ENCODE results near the gene OR4F15. TPM values are rescaled to one million over a fixed set of nuclear protein-coding genes. Genes with fewer than 3 reads are reported as not detected.
"Not testable (repeated sequence)": the region's sequence is repeated elsewhere in the genome, so short reads cannot be mapped to it uniquely, and the experiment has no call there.

Gene OR4F15
- not detected in 2 replicates for total RNA-seq (2012; rRNA removed)

- Histone ChIP-seq H3K4me1 (ENCODE audit: control insufficient read depth, insufficient read depth, low read length) (peaks cover 5% of the 10 kb centered on the region), H3K27me3 (ENCODE audit: control insufficient read depth, insufficient read depth, low read length) (no peaks in the 10 kb centered on the region)
Measured at GRCh38 chr15:101811902-101812301, at the start of gene OR4F15. Gene OR4F15, plus strand, starts transcription at chr15:101812202. Its CDS starts 5,985 bp downstream, at chr15:101818187.

GRCh38 chr15:101764669-101765339 lies 47.2 kb upstream of the OR4F15 start:
- H3K27me3 ChIP-seq (ENCODE audit: control insufficient read depth, insufficient read depth, low read length); H3K4me1 ChIP-seq (ENCODE audit: control insufficient read depth, insufficient read depth, low read length); H3K9me3 ChIP-seq (replicated peaks; ENCODE audit: low read length); H3K9ac ChIP-seq (ENCODE audit: low read depth, low read length); H3K4me3 ChIP-seq (ENCODE audit: low read length); H3K4me2 ChIP-seq (ENCODE audit: low read length); H3K36me3 ChIP-seq (ENCODE audit: insufficient read depth, low read length): not testable (repeated sequence)

More at GRCh38 chr15:101811902-101812301, at the start of gene OR4F15:
- Histone ChIP-seq H3K4me3 (ENCODE audit: low read length) (no peak within 1 kb of the TSS), H3K9ac (ENCODE audit: low read depth, low read length) (no peak within 1 kb of the TSS), H3K4me2 (ENCODE audit: low read length) (no peak within 1 kb of the TSS), H3K36me3 (ENCODE audit: insufficient read depth, low read length) (no peaks in the 10 kb centered on the region), H3K9me3 (replicated peaks; ENCODE audit: low read length) (no peaks in the 10 kb centered on the region)

GRCh38 chr15:101765340-101765671 lies 46.7 kb upstream of the OR4F15 start:
- not testable (repeated sequence) for H3K9me3 ChIP-seq (replicated peaks; ENCODE audit: low read length); H3K4me1 ChIP-seq (ENCODE audit: control insufficient read depth, insufficient read depth, low read length); H3K4me3 ChIP-seq (ENCODE audit: low read length); H3K4me2 ChIP-seq (ENCODE audit: low read length); H3K9ac ChIP-seq (ENCODE audit: low read depth, low read length); H3K36me3 ChIP-seq (ENCODE audit: insufficient read depth, low read length); H3K27me3 ChIP-seq (ENCODE audit: control insufficient read depth, insufficient read depth, low read length)

- H3K36me3 ChIP-seq (ENCODE audit: insufficient read depth, low read length): no peaks in the 10 kb centered on the region
- no peak overlapping the region for H3K4me2 ChIP-seq (ENCODE audit: low read length)
- H3K4me1 ChIP-seq (ENCODE audit: control insufficient read depth, insufficient read depth, low read length): no peaks in the 10 kb centered on the region
- no peaks in the 10 kb centered on the region for H3K27me3 ChIP-seq (ENCODE audit: control insufficient read depth, insufficient read depth, low read length)
- no peaks in the 10 kb centered on the region for H3K9me3 ChIP-seq (replicated peaks; ENCODE audit: low read length)
- H3K4me3 ChIP-seq (ENCODE audit: low read length): no peak overlapping the region
- H3K9ac ChIP-seq (ENCODE audit: low read depth, low read length): no peak overlapping the region
Measured at GRCh38 chr15:101765772-101766456, 46.1 kb upstream of the OR4F15 start.

- H3K9ac ChIP-seq (ENCODE audit: low read depth, low read length); H3K27me3 ChIP-seq (ENCODE audit: control insufficient read depth, insufficient read depth, low read length); H3K36me3 ChIP-seq (ENCODE audit: insufficient read depth, low read length); H3K9me3 ChIP-seq (replicated peaks; ENCODE audit: low read length); H3K4me2 ChIP-seq (ENCODE audit: low read length); H3K4me3 ChIP-seq (ENCODE audit: low read length); H3K4me1 ChIP-seq (ENCODE audit: control insufficient read depth, insufficient read depth, low read length): not testable (repeated sequence)
Measured at GRCh38 chr15:101767083-101767640, 44.8 kb upstream of the OR4F15 start.

GRCh38 chr15:101772921-101773320 lies 39.1 kb upstream of the OR4F15 start:
- Histone ChIP-seq H3K4me3 (ENCODE audit: low read length) (no peak overlapping the region), H3K36me3 (ENCODE audit: insufficient read depth, low read length) (no peaks in the 10 kb centered on the region), H3K9ac (ENCODE audit: low read depth, low read length) (no peak overlapping the region), H3K27me3 (ENCODE audit: control insufficient read depth, insufficient read depth, low read length) (peaks cover 9% of the 10 kb centered on the region), H3K9me3 (replicated peaks; ENCODE audit: low read length) (no peaks in the 10 kb centered on the region), H3K4me2 (ENCODE audit: low read length) (no peak overlapping the region), H3K4me1 (ENCODE audit: control insufficient read depth, insufficient read depth, low read length) (no peaks in the 10 kb centered on the region)

- no peak overlapping the region for H3K4me2 ChIP-seq (ENCODE audit: low read length)
- H3K27me3 ChIP-seq (ENCODE audit: control insufficient read depth, insufficient read depth, low read length): peaks cover 9% of the 10 kb centered on the region
- no peak overlapping the region for H3K4me3 ChIP-seq (ENCODE audit: low read length)
- H3K9me3 ChIP-seq (replicated peaks; ENCODE audit: low read length): no peaks in the 10 kb centered on the region
- no peaks in the 10 kb centered on the region for H3K4me1 ChIP-seq (ENCODE audit: control insufficient read depth, insufficient read depth, low read length)
- H3K9ac ChIP-seq (ENCODE audit: low read depth, low read length): no peak overlapping the region
- H3K36me3 ChIP-seq (ENCODE audit: insufficient read depth, low read length): no peaks in the 10 kb centered on the region
Measured at GRCh38 chr15:101773496-101774100, 38.4 kb upstream of the OR4F15 start.

GRCh38 chr15:101775136-101775535 lies 36.9 kb upstream of the OR4F15 start:
- H3K9me3 ChIP-seq (replicated peaks; ENCODE audit: low read length): no peaks in the 10 kb centered on the region
- peaks cover 9% of the 10 kb centered on the region for H3K27me3 ChIP-seq (ENCODE audit: control insufficient read depth, insufficient read depth, low read length)
- H3K4me1 ChIP-seq (ENCODE audit: control insufficient read depth, insufficient read depth, low read length): no peaks in the 10 kb centered on the region
- no peak overlapping the region for H3K4me3 ChIP-seq (ENCODE audit: low read length)
- no peaks in the 10 kb centered on the region for H3K36me3 ChIP-seq (ENCODE audit: insufficient read depth, low read length)
- no peak overlapping the region for H3K9ac ChIP-seq (ENCODE audit: low read depth, low read length)
- H3K4me2 ChIP-seq (ENCODE audit: low read length): no peak overlapping the region

GRCh38 chr15:101778576-101778975 lies 33.4 kb upstream of the OR4F15 start:
- not testable (repeated sequence) for H3K4me3 ChIP-seq (ENCODE audit: low read length); H3K9ac ChIP-seq (ENCODE audit: low read depth, low read length); H3K4me1 ChIP-seq (ENCODE audit: control insufficient read depth, insufficient read depth, low read length); H3K4me2 ChIP-seq (ENCODE audit: low read length); H3K9me3 ChIP-seq (replicated peaks; ENCODE audit: low read length); H3K36me3 ChIP-seq (ENCODE audit: insufficient read depth, low read length); H3K27me3 ChIP-seq (ENCODE audit: control insufficient read depth, insufficient read depth, low read length)

- not testable (repeated sequence) for H3K4me3 ChIP-seq (ENCODE audit: low read length); H3K4me1 ChIP-seq (ENCODE audit: control insufficient read depth, insufficient read depth, low read length); H3K36me3 ChIP-seq (ENCODE audit: insufficient read depth, low read length); H3K4me2 ChIP-seq (ENCODE audit: low read length); H3K27me3 ChIP-seq (ENCODE audit: control insufficient read depth, insufficient read depth, low read length); H3K9me3 ChIP-seq (replicated peaks; ENCODE audit: low read length); H3K9ac ChIP-seq (ENCODE audit: low read depth, low read length)
Measured at GRCh38 chr15:101780225-101780624, 31.8 kb upstream of the OR4F15 start.

- H3K27me3 ChIP-seq (ENCODE audit: control insufficient read depth, insufficient read depth, low read length): peaks cover under 1% of the 10 kb centered on the region
- H3K36me3 ChIP-seq (ENCODE audit: insufficient read depth, low read length): no peaks in the 10 kb centered on the region
- no peaks in the 10 kb centered on the region for H3K4me1 ChIP-seq (ENCODE audit: control insufficient read depth, insufficient read depth, low read length)
- no peak overlapping the region for H3K4me2 ChIP-seq (ENCODE audit: low read length)
- H3K9ac ChIP-seq (ENCODE audit: low read depth, low read length): no peak overlapping the region
- no peaks in the 10 kb centered on the region for H3K9me3 ChIP-seq (replicated peaks; ENCODE audit: low read length)
- no peak overlapping the region for H3K4me3 ChIP-seq (ENCODE audit: low read length)
Measured at GRCh38 chr15:101781928-101782327, 30.1 kb upstream of the OR4F15 start.

Measured in skeletal muscle satellite cell (primary cell).